ENCODE results near the gene DDX23.
"Not testable (repeated sequence)": the region's sequence is repeated elsewhere in the genome, so short reads cannot be mapped to it uniquely, and the experiment has no call there.

The DDX23 gene

DNA sequence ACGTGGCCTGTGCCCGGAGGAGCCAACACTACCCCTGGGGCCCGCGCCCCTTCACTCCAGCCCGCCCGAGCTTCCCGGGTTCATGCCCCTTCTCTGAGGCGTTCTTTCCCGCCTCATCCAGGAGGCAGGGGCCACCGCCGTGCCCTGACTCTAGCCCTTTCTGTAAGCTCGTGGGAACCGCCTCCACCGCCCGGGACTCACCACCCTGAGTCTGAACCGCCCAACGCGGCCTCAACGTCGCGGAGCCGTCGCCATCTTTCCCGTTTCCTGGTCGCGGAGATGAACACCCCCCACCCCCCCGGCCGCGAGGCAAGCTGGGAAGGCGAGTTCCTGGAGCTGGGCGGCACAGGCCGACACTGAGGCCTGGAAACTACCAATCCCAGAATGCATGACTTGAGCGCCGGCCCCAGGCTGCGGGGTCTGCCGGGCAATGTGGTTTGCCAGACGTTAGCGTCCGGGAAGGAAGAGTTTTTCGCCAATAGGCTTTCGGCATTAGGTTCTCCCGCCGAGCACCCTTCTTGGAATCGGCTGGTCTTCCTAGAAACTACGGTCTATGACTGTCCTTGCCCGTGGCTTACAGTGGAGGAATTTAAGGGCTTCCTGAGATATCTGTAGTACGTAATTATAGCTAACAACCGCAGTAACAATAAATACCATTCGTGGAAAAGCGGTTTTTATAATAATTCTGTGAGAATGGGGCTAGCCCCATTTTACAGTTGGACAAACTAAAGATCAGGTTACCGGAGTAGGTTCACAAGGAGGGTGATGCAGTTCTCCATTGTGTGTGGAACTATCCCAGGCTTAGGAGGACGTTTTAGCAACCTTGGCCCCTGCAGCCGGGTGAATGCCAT lies at the start of gene DDX23:
DDX23 (minus strand) TSS at position 281 of the 851 bp plus-strand sequence. CDS start 6,381 bp downstream, outside the sequence.
- DNase-seq: peak; percentile 93

DNA sequence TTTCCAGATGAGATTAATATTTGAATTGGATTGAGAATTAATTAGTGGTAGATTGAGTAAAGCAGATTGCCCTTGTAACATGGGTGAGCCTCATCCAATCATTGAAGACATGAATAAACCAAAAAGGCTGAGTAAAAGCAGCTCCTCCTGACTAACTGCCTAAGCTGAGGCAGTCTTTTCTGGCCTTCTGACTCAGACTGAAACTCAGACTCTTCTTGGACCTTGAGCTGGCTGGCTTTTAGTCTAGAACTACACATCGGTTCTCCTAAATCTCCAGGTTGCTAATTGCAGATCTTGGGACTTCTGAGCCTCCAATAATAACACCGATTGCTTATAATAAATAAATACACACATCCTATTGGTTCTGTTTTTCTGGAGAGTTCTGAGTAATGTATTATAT lies 49.3 kb upstream of the DDX23 start:
- DNase-seq: no peak

DNA sequence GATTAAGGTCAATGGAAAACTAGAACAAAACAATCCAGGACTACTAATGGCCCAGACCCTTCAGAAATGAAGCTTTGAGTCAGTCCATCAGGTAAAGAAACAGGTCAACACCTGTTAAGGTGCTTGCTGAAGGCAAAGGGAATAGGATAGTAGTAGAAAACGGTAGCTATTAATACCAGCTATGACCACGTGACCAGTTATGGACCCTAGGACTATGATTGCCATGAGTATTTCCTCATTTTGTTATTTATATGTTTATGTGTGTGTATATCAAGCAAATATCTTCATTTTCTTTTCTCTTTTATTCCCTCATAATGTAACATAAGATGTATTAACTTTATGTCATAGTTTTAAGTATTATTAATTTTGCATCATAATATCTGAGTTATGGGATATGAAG lies 47.7 kb upstream of the DDX23 start:
- DNase-seq: no peak

DNA sequence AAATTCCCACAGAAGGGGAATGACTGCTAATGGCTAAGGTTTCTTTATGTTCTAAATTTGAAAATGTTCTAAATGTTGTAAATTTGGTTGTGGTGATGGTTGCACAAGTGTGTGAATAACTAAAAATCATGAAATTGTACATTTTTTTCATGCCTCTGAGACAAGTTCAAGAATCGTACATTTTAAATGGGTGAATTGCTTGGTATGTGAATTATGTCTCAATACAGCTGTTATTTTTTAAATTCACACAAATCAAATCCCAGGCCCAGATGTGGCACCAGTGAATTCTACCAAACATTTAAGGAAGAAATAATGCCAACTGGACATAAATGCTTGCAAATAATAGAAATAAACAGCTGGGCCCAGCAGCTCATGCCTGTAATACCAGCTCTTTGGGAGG lies 42.3 kb upstream of the DDX23 start:
- no peak for DNase-seq

DNA sequence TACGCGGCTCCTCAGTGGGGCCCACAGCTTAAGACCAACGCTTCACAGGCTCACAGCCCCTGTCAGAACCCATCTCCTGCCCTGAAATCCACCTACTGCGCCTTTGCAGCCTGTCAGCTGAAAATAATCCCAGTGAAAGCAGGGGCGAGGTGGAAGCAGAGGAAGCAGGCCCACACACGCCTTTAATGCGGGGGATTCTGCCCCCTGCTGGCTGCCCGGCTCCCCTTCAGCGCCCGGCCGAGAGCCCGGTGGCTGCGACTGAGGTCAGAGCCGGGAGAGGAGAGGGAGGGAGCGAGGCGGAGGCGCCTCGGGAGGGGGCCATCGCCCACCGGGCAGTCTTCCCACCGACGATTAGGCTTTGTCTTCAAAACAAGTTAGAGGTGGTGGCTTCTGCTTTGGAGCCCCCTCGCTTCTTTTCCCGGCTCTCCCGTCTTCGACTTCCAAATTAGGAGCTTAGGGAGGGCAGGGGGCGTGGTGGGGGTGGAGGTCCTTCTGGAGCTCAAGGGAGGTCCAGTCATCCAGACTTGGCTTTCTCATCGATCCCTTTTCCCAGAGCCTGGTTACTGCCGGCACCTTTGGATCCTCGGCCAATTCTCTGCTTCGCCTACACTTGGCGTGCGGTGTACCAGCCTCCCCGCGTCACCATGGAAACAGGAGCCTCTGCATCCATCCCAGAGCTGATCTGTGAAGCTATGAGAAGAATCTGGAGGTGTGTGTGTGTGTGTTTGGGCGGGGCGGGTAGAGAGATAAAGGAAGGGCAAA lies 38.9 kb upstream of the DDX23 start:
- DNase-seq: peak; percentile 76

DNA sequence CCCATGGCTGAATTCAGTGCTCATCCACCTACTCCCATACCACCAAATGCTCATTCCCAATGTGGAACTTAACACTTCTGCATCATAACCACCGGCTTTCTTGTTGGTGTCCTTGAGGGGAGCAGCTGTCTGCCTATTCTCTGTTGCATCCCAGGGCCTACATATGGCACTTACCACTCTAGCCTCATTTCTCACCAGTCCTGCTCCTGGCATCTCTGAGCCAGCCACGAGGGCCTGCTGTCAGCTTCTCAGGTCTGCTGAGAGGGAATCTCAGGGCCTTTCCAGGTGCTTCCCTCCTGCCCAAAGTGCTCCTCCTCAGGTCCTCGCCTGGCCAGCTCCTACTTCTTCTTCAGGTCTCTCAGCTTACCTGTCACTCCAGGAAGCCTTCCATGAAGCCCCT lies 37.7 kb upstream of the DDX23 start:
- DNase-seq: no peak

DNA sequence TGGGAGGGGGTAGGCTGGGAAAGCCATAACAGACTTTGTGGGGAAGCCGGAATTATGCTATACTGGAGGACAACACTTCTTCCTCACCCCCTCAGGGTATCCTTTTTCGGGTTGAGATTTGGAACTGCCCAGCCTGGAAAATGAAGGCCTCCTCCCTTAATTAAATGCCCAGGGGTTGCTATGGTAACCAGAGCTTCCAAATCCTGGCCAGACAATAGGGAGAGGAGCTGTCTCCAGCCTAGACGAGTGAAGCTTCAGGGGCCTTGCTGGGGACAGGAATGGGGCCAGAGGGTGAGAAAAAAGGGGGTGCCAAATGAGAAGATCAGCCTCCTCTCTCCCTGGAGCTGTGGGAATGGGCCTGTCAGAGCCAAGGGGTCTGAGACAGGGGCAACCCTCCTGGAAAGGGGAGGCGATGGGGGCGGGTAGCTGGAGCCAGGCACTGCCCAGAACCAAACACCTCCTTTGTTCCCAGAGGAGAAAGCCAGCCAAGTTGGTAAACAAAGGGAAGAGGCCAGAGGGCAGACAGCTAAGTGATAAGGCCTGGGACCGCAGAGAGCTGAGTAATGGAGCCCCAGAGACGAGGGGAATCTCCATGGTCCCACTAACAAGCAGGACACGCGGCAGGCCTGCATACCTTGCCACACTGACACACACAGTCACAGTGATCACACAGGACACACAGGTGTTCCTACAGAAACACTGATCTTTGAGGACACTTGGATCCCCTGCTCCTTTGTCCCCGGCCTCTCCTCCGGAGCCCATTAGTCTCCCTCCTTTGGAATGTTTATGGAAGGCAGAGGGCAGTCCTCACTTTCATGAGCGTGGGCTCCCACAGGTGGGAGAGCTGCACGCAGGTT lies 31.6 kb upstream of the DDX23 start:
- DNase-seq: no peak

DNA sequence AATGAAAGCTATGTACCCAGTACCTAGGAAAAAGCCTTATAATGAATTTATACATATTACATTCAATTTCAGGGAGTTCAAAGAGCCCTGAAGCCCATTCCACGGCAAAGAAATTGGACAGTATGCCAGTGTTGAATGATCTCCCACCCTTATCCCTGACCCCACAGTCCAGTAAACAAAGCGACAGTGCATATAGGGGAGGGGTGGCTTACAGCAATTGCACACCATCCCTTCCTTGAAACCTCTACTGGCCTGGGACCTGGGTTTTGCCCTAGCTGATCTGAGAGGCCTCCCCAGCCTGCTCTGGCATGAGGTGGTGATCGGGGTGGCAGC lies 31.0 kb upstream of the DDX23 start:
- no peak for DNase-seq

DNA sequence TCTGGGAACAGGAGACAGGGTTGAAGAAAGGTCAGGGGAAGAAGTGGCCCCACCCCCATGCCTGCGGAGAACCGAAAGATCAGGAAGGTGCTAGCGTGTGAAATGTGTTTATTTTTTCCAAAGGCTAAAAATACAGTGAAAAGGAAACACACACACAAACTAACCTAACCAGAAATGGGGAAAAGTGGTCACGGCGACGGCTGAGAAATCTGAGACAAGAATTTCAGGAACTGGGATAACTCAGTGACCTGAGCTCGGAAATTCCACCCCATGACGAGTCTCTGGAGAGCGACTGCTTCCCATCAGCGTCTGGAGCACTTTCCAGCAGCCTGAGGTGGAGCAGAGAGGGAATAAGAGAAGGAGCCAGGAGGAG lies 30.3 kb upstream of the DDX23 start:
- no peak for DNase-seq

DNA sequence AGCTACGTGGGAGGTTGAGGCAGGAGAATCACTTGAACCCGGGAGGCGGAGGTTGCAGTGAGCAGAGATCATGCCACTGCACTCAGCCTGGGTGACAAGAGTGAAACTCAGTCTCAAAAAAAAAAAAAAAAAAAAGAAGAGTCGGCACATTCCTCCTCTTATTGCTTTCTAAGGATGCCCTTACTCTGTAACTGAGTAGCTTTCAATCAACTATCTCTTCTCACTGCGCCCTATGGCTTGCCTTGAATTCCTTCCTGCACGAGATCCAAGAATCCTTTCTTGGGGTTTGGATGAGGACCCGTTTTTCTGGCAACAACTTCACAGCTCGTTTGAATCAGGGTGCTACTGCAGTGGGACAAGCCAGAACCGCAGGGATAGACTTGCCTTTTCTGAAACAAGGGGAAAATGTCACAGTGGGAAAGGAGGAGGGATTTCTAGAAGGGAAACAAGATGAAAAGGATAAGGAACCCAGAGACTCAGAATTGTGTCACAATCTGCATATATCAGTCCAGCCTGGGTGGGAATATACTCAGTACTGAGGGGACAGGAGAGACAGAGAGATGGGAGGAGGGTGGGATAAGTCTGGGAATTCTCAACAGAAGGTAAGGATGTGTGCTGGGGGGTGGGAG lies 29.8 kb upstream of the DDX23 start:
- DNase-seq: no peak

DNA sequence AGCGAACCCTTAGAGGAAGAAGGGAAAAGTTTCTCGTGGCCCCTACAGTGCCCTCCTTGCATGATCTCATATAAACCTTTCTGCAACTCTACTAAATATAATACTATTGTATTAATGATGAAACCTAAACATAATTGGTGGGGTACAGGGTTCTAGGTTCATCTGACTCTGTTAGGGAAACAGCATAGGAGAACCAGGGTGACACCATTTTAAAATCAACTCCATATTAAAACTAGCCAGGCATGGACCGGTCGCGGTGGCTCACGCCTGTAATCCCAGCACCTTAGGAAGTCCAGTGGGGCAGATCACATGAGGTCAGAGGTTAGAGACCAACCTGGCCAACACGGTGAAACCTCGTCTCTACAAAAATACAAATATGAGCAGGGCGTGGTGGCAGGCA lies 28.7 kb upstream of the DDX23 start:
- no peak for DNase-seq

DNA sequence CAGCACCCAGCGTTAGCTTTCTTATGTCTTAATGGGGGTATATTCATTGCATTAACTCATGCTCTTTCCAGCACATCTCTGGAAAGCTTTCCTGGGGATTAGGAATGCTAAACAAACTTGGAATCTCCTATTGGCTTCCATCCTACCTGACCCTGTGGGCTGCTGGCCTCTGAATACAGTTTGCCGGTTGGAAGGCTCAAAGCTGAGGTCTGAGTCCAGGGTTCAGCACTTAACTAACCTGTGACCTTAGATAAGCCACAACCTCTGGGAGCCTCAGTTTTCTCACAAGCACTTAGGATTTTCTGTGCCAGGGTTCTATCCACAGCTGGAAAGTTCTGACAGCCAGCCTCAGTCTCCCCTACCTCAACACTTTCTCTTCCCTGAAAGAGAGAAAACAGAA lies 26.6 kb upstream of the DDX23 start:
- DNase-seq: no peak

DNA sequence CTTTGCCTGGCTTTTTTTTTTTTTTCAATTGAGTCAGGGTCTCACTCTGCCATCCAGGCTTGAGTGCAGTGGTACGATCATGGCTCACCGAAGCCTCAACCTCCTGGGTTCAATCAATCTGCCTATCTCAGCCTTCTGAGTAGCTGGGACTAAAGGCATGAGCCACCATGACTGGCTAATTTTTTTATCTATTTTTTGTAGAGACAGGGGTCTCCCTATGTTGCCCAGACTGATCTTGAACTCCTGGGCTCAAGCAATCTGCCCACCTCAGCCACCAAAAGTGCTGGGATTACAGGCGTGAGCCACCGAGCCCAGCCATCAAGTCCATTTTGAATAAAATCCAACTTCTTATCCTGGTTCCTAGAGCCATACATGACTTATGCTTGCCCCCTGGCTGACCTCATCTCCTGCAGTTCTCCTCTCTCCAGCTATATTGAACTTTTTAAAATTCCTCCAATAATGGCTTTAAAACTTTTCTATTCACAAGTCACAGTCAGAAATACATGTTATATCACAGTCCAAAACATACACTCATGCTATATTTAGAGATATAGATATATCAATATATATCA lies 24.1 kb upstream of the DDX23 start:
- no peak for DNase-seq

DNA sequence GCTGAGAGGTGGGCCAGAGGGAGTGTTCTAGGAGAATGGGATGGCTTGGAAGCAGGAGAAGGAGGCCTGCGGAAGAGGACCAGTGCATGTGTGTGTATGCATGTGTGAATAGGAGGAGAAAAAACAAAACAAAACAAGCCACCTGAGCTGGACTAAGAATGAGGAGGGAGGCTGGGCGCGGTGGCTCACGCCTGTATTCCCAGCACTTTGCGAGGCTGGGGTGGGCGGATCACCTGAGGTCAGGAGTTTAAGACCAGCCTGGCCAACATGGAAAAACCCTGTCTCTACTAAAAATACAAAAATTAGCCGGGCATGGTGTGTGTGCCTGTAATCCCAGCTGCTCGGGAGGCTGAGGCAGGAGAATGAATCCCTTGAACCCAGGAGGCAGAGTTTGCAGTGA lies 21.6 kb upstream of the DDX23 start:
- not testable (repeated sequence) for DNase-seq

DNA sequence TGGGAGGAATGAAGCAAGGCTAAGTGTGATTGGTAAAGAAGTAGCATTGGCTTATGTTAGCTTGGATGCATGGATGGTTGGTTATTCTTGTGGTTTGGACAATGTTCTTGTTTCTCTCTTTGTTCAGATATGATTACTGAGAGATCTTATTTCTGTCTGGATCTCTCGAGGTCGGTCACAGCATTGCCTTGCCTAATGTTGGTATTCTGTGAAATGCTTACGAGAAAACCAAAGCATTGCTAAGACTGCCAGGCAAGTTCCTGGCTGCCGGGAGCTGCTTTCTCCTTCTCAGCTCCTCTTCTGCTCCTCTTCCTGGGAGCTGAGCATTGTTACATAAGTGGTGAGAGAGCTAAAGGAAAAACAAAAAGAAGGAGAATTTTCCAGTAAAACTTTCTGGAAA lies 21.1 kb upstream of the DDX23 start:
- no peak for DNase-seq

DNA sequence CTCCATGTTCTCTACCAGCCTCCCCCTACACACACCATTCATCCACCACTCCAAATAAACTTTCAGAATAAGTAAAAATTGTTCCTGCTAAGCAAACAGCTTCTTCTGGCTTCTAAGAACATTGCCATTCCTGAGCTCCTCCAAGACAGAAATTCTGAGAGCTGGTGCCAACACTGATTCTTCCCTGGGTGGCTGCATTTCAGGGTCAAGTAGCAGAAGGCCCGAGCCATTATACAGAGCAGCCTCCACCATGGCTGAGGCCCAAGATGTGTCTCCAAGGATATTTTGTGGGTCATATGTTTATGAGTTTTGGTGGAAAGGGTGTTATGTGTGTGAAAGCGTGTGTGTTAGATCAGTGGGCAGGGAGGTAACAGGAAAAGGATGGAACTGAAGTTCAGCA lies 17.2 kb upstream of the DDX23 start:
- no peak for DNase-seq

DNA sequence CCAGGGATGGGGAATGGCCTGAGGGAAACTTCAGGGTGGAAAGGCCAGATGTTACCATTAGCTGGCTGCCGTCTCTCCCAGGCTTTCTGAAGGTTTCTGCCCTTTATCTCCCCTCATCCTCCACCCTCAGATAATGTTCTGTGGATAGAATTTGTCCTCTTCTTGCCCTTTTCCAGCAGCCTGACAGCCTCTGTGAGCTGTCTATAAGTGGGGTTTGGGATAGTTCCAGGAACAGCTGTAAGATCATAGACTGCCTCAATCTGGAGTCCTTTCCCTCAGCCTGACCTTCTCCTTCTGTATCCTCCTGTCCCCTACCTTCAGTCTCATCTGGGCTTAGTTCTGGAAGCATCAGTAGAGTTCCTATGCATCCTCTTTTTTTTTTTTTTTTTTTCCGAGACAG lies 16.5 kb upstream of the DDX23 start:
- no peak for DNase-seq

DNA sequence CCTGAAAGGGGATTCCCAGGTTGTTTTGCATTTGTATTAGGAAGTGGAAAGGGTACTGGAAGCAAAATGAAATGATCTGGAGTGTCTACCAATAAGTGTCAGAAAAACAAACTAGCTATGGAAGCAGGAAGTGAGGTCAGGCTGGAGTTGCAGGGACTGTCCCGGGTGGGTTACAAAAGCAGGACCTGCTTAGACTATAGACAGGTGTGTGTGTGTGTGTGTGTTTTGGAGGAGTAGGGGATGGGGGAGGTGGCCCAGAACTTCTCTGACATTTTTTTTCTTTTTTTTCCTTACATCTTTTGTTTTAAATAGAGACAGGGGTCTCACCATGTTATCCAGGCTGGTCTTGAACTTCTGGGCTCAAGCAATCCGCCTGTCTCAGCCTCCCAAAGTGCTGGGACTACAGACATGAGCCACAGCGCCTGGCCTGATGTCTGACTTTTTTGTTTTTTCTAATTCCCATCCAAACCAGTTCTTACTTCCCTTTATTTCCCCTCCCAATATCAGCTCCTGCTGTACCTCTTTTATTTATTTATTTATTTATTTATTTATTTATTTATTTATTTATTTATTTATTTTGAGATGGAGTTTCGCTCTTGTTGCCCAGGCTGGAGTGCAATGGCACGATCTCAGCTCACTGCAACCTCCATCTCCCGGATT lies 14.2 kb upstream of the DDX23 start:
- no peak for DNase-seq

DNA sequence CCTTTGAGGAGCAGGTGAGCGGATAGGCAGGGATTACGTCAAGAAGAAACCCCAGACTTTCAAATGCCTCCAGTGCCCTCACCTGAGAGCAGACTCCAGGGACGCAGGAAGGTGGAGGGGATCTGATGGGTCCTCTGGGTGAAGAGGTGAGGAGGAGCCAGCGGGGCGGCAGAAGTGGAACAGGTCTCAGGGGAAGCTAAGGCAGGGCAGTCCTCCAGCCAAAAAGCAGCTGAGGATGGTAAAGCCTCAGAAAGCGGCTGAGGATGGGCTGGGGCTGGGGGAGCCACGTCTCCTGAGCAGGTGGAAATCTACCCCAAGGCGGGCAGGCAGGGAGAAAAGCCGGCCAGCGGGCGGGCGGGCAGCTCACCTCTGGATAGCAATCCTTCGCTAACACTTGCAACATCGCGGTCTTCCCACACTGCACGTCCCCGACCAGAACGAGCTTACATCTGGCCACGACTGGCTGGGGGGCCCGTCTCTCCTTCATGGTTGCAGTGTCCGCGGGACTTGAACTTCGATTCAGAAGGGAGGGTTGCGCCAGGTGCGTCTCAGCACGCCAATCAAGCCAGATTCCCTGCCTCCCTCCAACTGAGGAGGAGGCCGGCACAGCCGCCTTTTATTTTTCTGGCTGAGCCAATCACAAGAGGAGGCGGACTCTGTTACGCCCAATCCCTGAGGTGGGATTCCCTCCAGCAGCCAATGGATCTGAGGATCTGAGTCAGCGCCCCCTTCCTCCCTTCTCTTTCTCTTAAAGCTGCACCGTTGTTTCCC lies 13.5 kb upstream of the DDX23 start, which contains the start of gene RND1:
RND1 (minus strand) TSS at position 590 of the 771 bp plus-strand sequence; CDS start at position 487, 103 bp downstream.
- peak; percentile 86 for DNase-seq

DNA sequence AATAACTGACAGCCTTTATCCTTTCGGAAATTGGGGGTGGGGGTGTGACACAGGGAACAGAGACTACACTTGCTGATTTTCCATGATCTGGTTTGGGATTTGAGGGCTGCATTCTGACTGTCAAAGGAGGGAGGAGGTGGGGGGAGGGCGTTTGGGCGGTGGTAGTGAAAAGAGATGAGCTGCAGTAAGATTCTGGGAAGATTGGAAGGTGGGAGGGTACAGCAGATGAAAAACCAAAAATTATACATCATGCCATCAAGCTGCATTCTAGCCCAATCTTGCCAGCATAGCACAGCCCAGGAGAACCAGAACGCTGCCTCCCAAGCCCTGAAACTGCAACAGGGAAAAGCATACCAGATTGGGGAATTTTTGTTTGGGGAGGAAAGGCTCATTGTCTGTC lies 11.3 kb upstream of the DDX23 start:
- no peak for DNase-seq

DNA sequence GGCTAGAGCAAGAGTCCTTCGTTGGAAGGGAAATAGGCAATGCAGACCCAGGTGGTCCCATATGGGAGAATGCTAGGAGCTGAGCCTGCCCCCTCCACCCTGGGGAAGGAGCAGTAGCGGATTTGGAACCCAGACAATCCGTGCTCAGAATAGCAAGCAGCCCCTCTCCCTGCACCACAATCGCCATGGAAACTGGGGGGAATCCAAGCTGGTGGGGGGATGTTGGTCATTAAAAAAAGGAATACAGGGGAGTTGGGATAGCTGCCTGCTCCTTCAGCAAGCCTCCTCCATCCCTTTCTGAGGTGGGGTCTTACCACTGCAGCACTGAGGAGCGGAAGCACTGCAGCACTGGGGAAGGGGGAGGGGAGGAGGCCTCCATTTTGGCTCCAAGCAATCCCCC lies 10.8 kb upstream of the DDX23 start:
- no peak for DNase-seq

Measured in activated naive CD4-positive, alpha-beta T cell treated with Interleukin-2 at 50 U/mL for 16 hours (primary cell).